ENCODE results near the gene IRGC.

IRGC gene

DNA sequence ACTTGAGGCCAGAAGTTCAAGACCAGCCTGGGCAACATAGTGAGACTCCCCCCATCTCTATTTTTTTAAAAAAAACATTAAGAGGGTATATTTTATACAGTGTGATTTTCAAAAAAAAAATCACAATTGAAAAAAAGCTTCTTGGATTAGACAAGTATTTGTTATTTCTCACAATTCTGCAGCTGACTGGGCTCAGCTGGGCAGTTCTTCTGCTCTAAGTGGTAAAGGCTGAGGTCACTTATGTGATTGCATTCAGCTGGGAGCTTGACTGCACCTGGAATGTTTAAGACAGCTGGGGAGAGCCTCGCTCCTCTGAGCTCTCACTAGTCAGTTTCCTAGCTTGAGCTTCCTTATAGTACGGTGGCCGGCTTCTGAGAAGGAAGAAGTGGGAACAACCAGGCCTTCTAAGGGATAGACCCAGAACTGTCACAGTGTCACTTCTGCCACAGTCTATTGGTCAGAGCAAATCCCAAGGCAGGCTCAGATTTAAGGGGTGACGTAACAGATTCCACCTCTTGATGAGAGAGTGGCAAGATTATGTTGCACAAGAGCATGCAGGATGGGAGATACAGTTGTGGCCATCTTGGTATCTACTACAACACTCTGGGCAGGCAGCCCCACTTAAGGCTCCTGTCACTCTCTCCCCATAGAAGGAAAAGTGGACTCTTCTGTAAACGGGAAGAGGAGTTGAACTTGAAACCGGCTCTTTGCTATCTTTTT is 19.7 kb upstream of the IRGC start:
- TF ChIP-seq FOXP2 (optimal IDR thresholded peaks at IDR 0.05; ENCODE audit: borderline replicate concordance, extremely low read depth, extremely low read length, insufficient read depth) (no peak), SIN3A (IDR thresholded peaks at IDR 0.05; ENCODE audit: borderline replicate concordance, insufficient read depth, low read length) (no peak)

DNA sequence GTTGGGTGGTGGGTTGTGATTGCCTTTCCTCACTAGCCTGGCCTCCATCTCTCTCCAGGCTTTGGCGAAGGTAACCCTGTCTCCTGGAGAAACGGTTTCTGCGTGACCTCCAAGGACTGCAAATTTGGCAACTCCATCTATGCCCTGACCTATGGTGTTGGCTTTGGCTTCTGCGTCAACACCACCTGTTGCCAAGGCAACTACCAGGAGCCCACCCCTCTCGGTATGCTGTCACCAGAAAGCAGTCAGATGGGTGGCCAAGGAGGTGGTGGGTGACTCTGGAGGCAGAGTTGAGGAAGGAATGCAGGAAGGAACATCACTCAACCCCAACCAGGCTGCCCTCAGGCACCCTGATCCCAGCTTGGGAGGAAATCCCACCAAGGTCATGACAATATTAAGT is 18.6 kb upstream of the IRGC start:
- TF ChIP-seq TAF1 (IDR thresholded peaks at IDR 0.05; ENCODE audit: borderline replicate concordance, insufficient read depth, low read length) (no peak), SIN3A (IDR thresholded peaks at IDR 0.05; ENCODE audit: borderline replicate concordance, insufficient read depth, low read length) (no peak), POLR2AphosphoS5 (IDR thresholded peaks at IDR 0.05; ENCODE audit: low read depth, low read length) (no peak), FOXP2 (optimal IDR thresholded peaks at IDR 0.05; ENCODE audit: borderline replicate concordance, extremely low read depth, extremely low read length, insufficient read depth) (no peak)
- TF ChIP-seq, protein P1, sequence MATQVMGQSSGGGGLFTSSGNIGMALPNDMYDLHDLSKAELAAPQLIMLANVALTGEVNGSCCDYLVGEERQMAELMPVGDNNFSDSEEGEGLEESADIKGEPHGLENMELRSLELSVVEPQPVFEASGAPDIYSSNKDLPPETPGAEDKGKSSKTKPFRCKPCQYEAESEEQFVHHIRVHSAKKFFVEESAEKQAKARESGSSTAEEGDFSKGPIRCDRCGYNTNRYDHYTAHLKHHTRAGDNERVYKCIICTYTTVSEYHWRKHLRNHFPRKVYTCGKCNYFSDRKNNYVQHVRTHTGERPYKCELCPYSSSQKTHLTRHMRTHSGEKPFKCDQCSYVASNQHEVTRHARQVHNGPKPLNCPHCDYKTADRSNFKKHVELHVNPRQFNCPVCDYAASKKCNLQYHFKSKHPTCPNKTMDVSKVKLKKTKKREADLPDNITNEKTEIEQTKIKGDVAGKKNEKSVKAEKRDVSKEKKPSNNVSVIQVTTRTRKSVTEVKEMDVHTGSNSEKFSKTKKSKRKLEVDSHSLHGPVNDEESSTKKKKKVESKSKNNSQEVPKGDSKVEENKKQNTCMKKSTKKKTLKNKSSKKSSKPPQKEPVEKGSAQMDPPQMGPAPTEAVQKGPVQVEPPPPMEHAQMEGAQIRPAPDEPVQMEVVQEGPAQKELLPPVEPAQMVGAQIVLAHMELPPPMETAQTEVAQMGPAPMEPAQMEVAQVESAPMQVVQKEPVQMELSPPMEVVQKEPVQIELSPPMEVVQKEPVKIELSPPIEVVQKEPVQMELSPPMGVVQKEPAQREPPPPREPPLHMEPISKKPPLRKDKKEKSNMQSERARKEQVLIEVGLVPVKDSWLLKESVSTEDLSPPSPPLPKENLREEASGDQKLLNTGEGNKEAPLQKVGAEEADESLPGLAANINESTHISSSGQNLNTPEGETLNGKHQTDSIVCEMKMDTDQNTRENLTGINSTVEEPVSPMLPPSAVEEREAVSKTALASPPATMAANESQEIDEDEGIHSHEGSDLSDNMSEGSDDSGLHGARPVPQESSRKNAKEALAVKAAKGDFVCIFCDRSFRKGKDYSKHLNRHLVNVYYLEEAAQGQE (IDR thresholded peaks at IDR 0.05; ENCODE audit: insufficient read depth in 1 of 2, low read depth in 2 of 2, low read length in 2 of 2): no peak

DNA sequence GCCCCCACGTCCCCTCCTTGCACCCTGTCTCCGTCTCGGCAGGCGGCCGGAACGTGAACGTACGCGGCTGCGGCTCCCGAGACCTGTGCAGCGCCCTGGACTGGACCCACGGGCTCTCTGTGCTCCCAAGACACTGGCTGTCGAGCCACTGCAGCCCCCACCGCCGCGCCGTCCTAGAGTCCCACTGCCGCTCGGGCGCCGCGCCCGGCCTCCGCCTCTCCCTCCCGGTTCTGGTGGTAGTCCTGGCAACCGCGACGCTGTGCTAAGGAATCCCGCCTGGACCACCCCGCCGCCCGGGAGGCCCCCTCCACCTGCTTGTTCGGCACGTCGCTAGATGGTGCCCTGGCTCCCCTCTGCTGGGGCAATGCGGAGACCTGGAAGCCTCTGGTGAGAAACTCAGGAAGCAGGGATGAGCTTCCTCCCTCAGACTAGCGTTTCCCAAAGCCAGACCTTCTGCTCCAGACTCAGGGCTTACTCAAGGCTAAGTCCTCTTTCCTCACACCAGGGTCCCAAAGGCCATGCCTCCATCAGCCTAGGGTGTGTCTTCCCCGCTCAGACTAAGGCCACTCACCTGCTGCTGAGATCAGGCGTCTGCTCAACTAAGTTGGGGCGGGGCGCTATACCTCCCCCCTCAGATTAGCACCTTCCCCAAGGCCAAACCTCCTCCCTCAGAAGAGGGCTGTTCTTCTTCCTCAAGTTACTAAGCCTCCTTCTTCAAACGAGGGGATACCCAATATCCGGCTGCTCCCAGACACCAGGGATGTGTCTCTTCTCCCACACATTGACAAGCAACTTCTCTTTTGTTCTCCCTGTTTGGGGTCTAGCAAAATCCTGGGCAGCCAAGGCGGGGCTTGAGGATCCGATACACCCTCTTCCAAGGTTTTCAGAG is 16.1 kb upstream of the IRGC start:
- TF ChIP-seq TAF1 (IDR thresholded peaks at IDR 0.05; ENCODE audit: borderline replicate concordance, insufficient read depth, low read length) (no peak), POLR2AphosphoS5 (IDR thresholded peaks at IDR 0.05; ENCODE audit: low read depth, low read length) (no peak), FOXP2 (optimal IDR thresholded peaks at IDR 0.05; ENCODE audit: borderline replicate concordance, extremely low read depth, extremely low read length, insufficient read depth) (no peak), SIN3A (IDR thresholded peaks at IDR 0.05; ENCODE audit: borderline replicate concordance, insufficient read depth, low read length) (no peak)
- TF ChIP-seq, protein P1 (IDR thresholded peaks at IDR 0.05; ENCODE audit: insufficient read depth in 1 of 2, low read depth in 2 of 2, low read length in 2 of 2): no peak

DNA sequence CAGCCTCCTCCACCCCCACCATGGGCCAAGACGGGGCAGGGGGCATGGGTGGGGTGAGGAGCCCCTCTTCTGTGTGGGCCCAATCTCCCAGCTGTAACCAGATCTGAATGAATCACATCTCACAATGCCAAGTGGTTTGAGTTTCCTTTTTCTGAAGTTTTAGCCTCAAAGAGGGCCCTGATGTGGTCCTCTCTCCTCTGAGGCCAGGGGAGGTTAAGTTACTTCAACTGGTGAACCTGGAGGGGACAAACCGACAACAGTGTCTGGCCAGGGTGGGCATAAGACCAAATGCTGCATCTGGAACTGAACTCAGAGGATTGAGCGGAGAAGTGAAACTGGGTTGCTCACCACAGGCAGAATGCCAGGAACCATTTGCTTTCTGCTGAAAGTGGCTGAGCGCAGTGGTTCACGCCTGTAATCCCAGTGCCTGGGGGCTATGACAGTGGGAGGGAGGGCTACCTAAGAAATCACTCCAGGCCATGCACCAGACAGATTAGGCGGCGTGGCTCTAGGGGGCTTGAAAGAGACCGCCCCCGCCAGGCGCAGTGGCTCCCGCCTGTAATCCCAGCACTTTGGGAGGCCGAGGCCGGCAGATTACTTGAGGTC is 15.4 kb upstream of the IRGC start:
- TF ChIP-seq SIN3A (IDR thresholded peaks at IDR 0.05; ENCODE audit: borderline replicate concordance, insufficient read depth, low read length) (0 out of 2 replicates have a peak, but pooled peaks have one; percentile 33), POLR2AphosphoS5 (IDR thresholded peaks at IDR 0.05; ENCODE audit: low read depth, low read length) (0 out of 2 replicates have a peak, but pooled peaks have one; percentile 23)
- TF ChIP-seq, protein P1 (IDR thresholded peaks at IDR 0.05; ENCODE audit: insufficient read depth in 1 of 2, low read depth in 2 of 2, low read length in 2 of 2): no peak

DNA sequence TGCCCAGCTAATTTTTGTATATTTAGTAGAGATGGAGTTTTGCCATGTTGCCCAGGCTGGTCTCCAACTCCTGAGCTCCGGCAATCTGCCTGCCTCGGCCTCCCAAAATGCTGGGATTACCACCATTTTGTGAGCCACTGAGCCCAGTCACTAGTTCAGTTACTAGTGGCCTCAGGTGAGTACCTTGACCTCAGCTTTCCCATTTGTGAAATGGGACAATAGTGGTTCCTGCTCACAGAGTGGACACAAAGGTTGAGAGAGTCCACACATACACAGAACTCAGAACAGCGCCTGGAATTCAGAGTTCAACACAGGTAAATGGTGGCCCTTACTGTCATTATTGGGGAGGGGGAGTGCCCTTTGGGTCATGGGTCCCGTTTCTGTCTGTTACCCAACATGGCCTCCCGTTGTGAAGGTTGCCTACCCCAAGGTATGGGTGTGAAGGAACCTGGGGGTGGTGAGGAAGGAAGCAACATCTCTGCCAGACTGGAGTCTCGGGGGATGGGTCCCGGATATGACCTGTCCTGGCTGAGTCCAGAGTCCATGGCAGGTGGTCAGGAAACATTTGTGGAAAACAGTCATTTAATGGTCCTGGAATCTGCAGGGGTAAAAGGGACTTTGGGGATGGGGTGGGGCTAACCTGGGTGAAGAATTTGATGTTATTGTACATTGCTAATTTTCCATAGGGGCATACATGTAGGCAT is 11.7 kb upstream of the IRGC start:
- TF ChIP-seq TAF1 (IDR thresholded peaks at IDR 0.05; ENCODE audit: borderline replicate concordance, insufficient read depth, low read length): no peak
